LHCN-M2 (cell line): ENCODE measurements around the gene BCKDHA. TPM values are rescaled to one million over a fixed set of nuclear protein-coding genes. Genes with fewer than 3 reads are reported as not detected.

ENCODE experiments used
- DNase-seq: peaks from one replicate; pipeline ENCODE4 v3.0.0-alpha.2; 2012; ENCODE audit warnings: low read depth
- polyA plus RNA-seq: library from polyadenylated mRNA; unstranded; fragments of >200 nt; gene quantifications from one replicate; pipeline ENCODE4 v1.2.1, GENCODE V29; 2012; ENCODE audit warnings: missing spikeins
- total RNA-seq: library from RNA; depleted of rRNA; stranded (reverse); fragments of >200 nt; gene quantifications from 2 replicates; pipeline ENCODE4 v1.2.3, GENCODE V29; 2014; rRNA removed

BCKDHA gene
- 38.6 and 45.5 TPM in 2 replicates for total RNA-seq
- polyA plus RNA-seq: 37.0 TPM

DNA sequence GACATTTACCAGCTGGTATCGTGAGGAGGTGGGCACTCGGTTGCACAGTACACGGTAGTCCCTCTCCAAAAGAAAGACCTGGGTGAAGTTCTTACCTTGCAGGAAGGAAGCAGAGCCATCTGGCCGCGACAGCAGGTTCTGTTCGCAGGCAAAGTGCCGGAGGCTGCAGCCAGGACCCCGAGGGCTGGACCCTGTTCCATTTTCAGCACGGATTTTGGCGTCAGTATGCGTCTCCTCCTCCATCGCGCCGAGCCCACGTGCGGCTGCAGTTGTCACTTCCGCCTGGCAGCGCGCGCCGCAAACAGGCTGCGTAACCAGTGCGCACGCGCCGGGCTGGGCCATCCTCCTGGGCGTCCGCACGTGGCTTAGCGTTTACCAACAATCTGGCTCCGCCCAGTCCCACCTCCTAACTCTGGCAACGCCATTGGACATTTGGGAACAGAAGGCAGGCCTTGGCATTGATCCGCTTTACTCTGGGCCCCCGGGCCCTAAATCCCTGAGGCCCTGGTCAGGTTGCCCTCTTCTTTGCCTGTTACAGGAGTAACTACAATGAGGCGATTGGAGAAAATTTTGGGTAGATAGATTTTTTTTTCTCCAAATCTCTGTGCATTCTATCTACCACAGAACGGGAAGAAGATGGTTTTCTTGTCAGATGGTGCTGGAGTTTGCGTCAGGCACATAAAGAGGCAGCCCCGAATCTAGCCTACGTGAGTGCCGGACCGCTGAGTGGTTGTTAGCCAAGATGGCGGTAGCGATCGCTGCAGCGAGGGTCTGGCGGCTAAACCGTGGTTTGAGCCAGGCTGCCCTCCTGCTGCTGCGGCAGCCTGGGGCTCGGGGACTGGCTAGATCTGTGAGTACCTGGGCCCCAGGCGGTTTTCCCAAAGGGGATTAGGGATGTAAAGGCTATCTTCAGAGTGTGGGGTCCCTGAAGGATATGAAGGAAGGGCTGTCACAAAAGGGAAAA is at the start of gene BCKDHA, which contains the start of gene EXOSC5:
Gene BCKDHA, plus strand, starts transcription at position 733 of the 964 bp plus-strand sequence. Its CDS starts 10 bp downstream, at position 743.
Gene EXOSC5, minus strand, starts transcription at position 274 of the 964 bp plus-strand sequence. Its CDS starts 31 bp downstream, at position 243.
- peak; percentile 99 for DNase-seq

DNA sequence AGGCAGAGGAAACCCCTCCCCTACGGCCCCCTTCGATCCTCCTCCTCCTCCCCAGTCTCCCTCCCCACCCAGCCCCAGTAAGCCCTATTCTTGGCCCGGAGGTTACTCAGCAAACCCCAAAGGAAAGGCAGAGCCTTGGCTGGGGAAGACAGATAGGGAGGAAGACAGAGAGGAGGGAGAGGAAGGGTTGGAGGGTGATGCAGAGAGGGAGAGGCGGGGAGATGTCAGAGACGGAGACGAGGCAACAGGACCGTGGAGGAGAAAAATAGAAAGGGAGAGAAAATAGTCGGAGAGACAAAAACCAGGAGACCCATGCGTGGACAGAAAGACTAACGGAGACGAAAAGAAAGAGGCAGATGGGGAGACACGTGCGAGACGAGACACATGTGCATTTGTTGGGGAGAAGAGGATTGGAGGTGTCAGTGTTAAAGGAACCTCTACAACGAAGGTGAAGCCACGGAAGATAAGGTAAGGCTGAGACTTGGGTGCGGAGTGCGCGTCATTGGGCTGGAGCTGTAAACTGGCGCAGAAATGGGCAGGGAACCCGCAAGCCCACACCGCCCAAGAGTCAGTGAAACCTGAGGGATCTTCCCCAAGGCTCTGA is 46.8 kb upstream of the BCKDHA start:
- DNase-seq: no peak

DNA sequence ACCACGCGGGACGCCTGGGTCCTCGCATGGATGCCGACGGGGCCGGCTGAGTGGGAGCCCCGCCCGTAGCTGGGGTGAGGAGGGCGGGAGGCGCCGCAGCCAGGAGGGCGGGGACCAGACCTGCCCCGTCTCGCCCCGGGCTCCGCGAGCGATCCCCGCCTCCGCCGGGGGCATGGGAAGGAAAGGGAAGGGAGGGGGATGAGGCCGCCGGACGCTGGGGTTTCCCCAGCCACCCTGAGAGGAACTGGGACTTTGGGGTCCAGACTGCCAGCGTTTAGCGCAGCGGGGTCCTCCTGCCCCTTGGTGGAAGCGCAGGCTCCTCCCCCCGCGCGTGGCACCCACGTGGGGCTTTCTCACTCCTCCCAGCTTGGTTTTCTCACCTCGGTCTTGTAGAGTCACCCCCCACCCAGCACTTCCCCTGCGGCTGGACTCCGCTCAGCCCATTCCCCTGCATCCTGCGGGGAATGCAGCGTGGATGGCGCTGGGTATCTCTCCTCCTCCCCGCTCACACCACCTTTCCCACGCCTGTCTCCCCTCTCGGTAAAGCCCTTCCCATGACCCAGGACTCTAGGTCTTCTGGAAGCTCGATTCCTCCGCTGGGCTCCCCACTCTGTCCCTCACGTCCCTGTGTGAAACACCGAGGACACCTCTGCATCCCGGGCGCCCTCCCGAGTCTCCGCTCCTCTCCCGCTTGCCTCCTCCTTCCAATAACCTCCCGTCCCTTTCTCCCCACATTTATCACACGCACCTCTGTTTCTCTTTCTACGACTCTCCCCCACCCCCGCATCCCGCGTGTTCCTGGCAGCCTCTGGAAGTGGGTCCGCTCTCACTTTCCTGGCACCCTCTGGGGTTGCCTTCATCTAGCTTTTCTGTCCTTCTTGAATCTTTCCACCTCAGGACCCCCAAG is 46.0 kb upstream of the BCKDHA start:
- DNase-seq: no peak

DNA sequence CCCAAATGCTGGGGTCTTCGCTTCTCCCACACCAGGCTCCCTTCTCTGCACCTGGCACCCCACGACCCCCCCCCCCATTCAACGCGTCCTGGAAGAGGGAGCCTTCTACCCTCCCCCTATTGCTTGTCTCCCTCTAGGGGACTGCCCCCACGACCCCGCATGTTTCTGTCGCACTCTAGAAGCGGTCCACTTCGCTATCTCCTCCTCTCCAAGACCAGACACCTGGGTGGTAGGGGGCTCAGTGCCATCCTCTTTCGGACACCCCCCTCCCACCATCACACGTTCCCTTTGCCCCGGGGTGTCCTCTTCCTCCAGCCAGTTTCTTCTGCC is 45.4 kb upstream of the BCKDHA start:
- DNase-seq: no peak

DNA sequence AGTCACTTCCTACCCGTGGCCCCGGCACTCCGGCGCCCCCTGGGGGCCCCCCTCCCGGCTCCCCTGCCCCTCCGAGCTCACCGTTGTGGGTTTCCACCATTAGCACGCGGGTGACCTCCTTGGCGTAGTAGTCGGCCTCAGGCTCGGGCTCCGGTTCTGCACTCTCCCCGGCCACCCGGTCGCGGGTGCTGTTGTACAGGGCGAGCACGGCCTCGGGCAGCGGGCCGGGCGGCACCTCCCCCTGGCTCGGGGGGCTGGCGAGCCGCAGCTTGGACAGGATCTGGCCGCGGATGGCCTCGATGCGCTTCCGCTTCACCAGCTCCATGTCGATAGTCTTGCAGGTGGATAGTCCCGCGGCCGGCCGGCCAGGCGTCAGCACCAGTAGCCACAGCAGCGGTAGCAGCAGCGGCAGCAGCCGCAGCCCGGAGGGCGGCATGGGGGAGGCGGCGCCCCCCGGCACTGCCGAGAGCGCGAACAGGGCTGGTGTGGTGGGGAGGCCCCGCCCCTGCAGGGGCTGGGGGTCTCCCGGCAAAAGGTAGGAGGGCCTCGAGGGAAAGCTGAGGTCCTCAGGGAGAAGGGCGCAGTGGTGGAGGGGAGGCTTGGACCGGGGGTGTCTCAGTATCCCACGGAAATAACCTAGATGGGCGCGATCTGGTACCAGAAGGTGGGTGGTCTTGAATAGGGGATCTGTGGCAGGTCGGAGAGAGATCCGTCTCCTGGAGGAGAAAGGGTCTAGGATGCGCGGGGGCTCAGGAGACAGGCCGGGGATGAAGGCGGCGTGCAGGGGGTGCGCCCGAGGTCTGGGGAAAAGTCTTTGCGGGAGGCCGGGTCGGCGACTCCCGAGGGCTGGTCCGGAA is 44.8 kb upstream of the BCKDHA start:
- DNase-seq: peak; percentile 46

DNA sequence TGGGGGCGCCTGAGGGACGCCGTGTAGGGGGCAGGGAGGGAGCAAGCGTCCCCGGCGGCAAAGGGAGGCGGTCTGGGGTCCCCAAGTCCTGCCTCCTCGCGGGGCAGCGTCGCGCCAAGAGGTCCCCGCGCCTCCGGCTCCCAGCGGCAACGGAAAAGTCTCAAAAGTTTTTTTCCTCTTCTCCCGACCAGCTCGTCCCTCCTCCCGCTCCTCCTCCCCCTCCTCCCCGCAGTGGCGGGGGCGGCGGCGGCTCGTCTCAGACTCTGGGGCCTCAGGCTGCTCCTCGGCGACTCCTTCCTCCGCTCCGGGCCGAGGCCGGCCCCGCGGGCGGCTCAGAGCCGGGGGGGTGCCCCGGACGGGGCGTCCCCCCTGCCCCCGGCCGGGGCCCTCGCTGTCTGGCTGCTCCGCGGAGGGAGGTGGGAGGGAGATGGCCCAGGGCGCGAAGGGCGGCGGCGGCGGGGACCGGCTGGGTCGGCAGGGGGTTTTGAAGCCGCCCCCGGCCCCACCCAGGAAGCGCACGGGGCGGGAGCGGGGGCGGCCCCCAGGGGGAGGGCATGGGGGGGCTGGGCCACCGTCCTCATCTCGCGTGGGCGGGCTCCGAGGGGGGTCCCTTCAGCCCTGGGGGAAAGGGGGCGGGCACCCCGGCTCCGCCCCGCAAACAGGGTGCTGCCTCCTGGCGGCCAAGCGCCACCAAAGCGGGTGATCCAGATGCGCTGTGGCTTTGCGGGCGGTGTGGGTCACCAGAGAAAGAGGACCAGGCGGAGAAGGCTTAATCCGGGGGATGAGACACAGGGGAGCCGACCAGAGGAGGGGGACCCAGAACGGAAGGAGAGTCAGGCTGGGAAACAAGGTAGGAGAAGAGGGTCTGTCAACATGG is 43.9 kb upstream of the BCKDHA start, which contains the start of gene TGFB1:
Gene TGFB1, minus strand, starts transcription at position 457 of the 877 bp plus-strand sequence. CDS start 878 bp downstream, outside the sequence.
- DNase-seq: peak; percentile 78

DNA sequence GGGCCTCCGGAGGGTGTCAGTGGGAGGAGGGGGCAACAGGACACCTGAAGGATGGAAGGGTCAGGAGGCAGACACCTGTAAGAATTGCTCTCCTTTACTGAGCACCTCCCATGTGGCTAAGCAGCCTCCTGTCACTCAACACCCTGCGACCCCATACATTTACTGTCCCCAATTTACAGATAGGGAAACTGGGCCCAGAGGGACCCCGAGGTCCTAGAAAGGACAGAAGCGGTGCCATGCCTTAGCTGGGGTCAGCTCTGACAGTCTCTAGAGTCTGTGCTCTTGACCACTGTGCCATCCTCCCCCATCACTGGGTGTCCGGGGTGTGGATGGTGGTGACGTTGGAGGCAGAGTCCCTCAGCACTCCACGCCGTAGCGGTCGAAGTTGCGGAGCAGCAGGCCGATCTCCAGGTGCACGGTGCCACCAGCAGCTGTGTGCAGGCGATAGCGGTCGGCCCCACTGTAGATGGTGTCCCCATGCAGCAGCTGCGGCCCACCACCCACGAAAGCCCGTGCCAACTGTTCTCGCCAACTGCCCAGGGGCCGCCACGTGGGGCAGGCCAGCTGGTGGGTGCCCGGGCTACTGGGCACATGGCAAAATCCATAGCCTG is 43.2 kb upstream of the BCKDHA start:
- no peak for DNase-seq

DNA sequence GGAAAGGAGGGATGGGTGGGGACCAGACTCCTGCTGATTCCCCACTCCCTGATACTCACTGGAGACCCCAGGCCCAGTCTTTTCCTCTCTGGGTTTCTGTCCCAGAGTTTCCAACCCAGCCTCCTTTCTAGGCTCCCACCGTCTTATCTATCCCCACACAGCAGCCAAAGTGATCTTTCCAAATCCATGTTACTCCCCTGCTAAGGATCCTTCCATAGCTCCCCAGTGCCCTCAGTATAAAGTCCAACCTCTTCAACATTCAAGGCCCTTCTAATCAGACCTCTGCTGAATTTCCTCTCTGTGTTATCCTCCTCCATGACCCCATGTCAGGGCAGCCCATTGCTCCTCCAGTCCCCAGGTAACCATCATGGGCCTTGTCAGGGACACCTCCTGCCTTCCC is 42.6 kb upstream of the BCKDHA start:
- no peak for DNase-seq

DNA sequence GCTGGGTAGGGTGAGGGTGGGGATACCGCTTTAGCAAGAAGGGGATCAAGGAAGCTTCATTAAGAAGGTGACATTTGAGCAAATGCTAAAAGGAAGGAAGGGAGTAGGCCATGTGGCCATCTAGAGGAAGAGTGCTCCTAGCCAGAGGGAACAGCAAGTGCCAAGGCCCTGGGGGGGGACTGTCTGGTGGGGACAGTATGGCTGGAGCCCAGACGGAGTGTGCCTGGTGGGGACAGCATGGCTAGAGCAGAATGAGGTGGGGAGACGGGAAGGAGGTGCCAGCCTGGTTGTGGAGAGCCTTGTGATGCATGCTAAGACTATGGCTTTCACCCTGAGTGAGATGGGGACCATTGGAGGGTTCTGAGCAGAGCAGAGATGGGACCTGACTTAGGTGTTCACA is 41.8 kb upstream of the BCKDHA start:
- DNase-seq: no peak

DNA sequence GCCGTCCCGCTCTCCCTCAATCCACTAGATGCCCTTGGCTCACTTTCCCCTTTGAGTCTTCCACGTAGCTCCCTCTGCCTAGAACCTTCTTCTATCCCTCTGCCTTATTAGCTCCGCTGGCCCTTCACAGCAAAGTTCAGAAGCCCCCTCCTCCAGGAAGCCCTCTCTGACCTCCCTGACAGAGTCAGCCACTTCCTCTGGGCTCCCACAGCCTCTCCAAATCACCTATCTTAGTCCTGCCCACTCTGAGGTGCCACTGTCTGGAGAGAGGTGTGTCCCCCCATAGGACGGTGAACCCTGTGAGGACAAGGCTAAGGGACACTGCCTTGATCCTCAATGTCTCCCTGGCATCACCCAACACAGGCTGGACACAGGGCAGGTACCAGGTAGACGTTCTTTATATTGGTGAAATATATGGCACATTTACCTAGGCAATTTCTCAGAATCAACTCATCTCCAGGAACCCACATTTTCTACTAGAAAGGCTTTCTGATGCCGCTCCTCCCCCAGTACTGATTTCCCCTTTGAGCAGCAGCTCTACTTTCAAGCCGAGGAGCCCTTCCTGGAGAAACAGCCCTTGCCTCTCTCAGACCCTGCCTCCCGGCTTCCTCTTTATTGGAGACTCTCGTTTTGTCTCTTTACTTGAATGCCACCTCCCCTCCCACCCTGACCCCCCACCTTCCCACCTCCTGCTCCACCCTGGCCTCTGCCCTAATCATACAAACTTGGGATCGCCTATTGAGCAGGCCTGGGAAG is 40.5 kb upstream of the BCKDHA start:
- no peak for DNase-seq

DNA sequence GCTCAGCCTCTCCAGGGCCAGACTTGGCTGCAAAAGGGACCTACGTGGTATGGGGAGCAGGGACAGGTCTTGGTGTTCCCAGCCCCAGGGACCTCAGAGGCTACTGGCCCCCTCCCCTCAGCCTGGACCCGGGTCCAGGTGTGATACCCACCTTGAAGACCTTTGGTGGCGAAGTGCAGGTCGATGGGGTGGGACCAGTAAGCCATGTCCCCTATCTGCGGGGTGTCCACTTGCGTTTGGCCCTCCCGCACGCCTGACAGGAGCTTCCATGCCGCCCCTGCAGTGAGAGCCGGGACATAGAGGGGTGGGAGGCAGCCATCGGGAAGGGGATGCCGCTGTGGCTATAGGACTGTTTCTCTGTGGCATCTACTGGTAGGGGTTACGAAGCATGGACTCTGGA is 39.9 kb upstream of the BCKDHA start:
- DNase-seq: no peak

DNA sequence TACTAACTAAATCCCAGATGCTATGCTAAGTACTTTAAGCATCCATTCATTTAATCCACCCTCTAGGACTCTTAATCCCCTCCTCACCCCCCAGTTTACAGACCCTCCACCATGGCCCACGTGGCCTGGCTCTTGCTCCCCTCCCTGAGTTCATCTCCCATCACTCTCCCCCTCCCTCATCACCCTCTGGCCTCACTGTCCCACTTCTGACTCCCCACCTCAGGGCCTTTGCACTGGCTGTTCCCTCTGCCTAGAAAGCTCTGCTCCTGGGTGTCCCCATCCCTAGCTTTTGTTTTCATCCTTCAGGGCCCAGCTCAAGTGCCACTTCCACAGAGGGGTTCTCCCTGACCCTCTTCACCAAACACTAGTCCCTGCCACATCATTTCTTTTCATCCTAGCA is 37.9 kb upstream of the BCKDHA start:
- DNase-seq: no peak

DNA sequence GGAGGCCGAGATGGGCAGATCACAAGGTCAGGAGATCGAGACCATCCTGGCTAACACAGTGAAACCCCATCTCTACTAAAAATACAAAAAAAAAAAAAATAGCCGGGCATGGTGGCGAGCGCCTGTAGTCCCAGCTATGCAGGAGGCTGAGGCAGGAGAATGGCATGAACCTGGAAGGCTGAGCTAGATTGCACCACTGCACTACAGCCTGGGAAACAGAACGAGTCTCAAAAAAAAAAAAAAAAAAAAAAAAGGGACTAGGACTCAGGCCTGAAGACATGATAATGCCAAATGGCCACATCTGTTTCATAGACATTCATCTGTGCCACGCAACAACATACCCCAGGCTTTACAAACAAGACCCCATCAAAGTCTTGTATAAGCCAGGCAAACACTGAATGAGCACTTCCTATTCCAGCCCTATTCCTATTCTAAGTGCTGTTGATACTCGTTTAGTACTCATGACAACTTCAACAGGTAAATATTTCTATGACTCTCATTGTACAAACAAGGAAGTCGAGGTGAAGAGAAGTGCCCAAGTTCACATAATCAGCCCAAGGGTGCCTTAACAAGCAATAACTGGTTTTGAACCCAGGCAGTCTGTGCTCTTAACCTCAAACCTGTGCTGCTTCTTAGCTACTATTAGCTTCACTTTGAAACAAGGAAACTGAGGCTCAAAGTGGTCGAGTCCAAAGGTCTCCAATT is 35.3 kb upstream of the BCKDHA start:
- no peak for DNase-seq

DNA sequence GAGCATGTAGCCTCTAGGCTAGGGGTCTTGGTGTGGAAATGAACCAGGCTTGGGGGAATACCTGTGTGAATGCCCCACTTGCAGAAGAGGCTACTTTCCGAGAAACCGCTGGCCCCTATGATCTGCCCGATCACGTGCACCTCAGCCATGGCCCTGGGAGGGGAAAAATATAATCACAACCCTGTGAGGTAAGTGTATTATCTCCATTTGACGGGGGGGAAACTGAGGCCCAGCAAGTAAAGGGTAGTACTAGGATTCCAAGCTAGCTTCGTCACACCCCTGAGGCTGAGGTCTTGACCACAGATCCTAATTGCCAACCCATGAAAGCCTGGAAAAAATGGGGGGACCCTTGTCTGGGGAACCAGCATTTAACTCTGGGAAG is 34.3 kb upstream of the BCKDHA start:
- DNase-seq: no peak

DNA sequence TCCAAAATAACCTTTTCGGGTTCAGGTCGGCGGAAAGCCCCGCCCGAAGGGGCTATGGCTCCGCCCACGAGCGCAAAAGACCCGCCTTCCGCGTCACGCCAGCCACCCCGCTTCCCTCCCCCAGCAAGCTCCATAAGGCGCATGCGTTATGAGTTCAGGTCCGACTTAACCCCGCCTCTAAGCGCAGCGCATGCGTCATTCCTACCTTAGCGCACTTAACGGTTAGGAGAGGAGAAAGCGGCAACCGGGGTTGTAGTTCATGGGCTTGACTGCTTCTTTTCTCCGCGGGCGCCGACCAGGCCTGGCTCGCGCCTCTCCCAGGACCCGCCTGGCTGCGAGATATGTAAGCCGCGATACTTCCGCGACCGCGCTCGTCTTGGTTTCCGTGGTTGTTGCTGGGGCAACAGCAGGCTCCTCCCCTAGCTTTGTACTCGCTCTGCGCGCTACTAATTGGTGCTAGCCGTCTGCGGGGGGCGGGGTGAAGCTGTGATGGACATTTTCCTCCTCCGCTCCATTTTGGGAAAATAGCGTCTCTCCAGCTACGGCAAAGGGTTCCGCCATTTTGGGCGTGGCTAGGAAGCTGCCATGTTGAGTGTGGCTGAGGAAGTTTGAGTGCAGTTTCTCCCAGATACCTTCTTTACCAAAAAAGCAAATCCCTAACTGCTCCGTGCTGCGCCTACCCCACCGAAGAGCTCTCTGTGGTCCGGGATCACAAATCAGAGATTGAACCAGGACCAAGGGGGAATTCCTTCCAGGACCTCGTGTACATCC is 33.7 kb upstream of the BCKDHA start, which contains the start of gene B9D2:
Gene B9D2, minus strand, starts transcription at position 397 of the 771 bp plus-strand sequence. CDS start 630 bp downstream, outside the sequence.
- peak; percentile 98 for DNase-seq

DNA sequence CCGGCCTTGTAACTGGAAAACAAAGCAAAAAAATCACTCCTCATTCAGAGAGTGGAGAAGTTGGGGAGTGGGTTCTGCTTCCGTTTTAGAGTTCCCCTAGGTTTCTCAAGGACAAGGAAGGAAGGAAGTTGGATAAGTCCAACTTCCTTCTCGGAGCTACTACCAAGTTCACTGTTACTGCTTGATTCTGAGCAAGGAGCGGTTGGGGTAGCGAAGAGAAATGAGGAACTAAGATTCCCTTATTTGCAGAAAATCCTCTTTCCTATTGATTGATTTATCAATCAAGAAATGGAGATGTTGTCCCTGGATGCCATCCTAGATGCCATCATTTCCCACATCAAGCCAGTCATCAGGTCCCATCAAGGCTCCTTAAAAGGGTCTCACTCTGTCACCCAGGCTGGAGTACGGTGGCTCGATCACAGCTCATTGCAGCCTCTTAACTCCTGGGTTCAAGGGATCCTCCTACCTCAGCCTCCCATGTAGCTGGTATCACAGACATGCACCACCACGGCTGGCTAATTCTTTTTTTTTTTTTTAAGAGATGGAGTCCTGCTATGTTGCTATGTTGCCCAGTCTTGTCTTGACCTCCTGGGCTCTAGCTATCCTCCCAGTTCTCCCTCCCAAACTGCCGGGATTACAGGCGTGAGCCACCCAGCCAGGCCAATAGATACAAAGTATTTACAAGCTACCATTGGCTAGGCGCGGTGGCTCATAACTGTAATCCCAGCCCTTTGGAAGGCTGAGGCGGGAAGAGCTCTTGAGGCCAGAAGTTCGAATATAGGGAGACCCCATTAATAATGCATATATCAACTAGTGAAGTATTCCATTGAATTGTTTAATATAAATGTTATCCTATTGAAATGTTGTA is 32.9 kb upstream of the BCKDHA start:
- DNase-seq: no peak
